Measurements from ENCODE around the gene CRYGB.

DNA sequence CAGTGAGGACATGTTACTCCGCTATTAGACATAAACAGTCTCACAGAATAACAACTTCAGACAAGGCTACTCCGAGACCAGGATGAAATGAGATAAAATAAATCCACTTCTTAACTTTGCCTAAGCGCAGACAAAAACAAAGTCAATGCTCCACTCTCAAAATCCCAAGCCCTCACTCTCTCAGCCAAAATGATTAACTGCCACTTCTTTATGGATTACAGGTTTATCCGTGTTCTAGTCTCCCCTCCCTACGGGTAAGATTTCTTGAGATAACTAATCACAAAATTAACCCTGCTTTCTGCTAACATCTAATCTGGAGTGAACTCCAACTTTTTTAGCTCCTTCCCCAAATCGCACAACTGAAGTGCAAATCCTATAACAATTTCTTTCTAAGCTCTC, 15.2 kb downstream of the CRYGB start:
- TF ChIP-seq, protein P1, sequence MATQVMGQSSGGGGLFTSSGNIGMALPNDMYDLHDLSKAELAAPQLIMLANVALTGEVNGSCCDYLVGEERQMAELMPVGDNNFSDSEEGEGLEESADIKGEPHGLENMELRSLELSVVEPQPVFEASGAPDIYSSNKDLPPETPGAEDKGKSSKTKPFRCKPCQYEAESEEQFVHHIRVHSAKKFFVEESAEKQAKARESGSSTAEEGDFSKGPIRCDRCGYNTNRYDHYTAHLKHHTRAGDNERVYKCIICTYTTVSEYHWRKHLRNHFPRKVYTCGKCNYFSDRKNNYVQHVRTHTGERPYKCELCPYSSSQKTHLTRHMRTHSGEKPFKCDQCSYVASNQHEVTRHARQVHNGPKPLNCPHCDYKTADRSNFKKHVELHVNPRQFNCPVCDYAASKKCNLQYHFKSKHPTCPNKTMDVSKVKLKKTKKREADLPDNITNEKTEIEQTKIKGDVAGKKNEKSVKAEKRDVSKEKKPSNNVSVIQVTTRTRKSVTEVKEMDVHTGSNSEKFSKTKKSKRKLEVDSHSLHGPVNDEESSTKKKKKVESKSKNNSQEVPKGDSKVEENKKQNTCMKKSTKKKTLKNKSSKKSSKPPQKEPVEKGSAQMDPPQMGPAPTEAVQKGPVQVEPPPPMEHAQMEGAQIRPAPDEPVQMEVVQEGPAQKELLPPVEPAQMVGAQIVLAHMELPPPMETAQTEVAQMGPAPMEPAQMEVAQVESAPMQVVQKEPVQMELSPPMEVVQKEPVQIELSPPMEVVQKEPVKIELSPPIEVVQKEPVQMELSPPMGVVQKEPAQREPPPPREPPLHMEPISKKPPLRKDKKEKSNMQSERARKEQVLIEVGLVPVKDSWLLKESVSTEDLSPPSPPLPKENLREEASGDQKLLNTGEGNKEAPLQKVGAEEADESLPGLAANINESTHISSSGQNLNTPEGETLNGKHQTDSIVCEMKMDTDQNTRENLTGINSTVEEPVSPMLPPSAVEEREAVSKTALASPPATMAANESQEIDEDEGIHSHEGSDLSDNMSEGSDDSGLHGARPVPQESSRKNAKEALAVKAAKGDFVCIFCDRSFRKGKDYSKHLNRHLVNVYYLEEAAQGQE (IDR thresholded peaks at IDR 0.05; ENCODE audit: borderline replicate concordance) = no peak
- TF ChIP-seq, protein P2, sequence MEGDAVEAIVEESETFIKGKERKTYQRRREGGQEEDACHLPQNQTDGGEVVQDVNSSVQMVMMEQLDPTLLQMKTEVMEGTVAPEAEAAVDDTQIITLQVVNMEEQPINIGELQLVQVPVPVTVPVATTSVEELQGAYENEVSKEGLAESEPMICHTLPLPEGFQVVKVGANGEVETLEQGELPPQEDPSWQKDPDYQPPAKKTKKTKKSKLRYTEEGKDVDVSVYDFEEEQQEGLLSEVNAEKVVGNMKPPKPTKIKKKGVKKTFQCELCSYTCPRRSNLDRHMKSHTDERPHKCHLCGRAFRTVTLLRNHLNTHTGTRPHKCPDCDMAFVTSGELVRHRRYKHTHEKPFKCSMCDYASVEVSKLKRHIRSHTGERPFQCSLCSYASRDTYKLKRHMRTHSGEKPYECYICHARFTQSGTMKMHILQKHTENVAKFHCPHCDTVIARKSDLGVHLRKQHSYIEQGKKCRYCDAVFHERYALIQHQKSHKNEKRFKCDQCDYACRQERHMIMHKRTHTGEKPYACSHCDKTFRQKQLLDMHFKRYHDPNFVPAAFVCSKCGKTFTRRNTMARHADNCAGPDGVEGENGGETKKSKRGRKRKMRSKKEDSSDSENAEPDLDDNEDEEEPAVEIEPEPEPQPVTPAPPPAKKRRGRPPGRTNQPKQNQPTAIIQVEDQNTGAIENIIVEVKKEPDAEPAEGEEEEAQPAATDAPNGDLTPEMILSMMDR (IDR thresholded peaks at IDR 0.05; ENCODE audit: poor library complexity, severe bottlenecking) = no peak
- TF ChIP-seq EP300 (conservative IDR thresholded peaks at IDR 0.05; ENCODE audit: poor library complexity, severe bottlenecking) = no peak
- no peak for TF ChIP-seq EZH2 (IDR thresholded peaks at IDR 0.05; ENCODE audit: borderline replicate concordance, insufficient read depth, low read length, poor library complexity, severe bottlenecking)

Measured in neural cell (in vitro differentiated cells).